Measurements from ENCODE around the gene OSBPL2.
A peak's percentile ranks its signal among the peaks of the same experiment; 100 is the strongest.

The OSBPL2 gene

GRCh38 chr20:62328684-62329388 lies 90.5 kb downstream of the OSBPL2 start:
- H3K27ac ChIP-seq: no peak overlapping the region
- H3K4me3 ChIP-seq: no peak overlapping the region

- H3K4me3 ChIP-seq: no peak overlapping the region
- no peak overlapping the region for H3K27ac ChIP-seq
These were observed 91.4 kb downstream of the OSBPL2 start for GRCh38 chr20:62329389-62330377.

- Histone ChIP-seq H3K27ac (no peak overlapping the region), H3K4me3 (no peak overlapping the region)
These were observed 92.4 kb downstream of the OSBPL2 start for GRCh38 chr20:62330576-62331317.

DNA sequence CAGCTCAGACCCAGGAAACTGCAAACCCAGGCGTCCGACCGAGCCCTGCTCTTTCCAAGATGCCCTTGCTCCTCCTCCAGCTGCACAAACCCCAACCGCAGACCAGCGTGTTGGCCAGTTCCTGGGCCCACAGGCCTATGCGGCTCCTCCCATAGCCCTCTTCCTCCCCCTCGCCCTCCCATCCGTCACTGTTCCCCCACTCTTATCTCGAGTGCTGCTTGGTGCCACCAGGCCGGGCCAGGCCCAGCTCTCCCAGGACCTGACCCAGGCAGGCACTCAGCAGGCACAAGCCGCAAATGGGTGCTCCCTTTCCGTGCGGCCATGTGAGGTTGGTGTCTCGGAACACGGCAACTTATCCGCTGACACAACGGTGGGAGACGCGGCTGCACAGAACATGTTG lies 93.0 kb downstream of the OSBPL2 start:
- Histone ChIP-seq H3K27ac (no peak overlapping the region), H3K4me3 (no peak overlapping the region)

DNA sequence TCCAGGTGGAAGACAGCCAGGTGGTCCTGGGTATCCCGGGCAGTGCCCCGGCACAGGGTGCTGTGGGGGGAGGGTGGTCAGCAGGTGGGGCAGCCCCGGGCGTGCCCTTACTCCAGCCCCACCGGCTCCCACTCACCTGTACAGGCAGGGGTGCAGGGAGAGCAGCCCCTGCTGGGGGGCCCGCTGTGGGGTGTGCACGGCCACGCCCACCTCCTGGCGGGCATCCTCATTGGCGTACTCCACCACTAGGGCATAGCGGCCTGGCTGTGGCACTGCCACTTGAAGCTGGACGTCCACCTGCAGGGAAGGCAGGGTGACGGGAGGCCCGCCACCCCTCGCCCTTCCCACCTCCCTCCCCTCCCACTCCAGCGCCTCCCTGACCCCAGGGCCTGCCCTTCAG lies 94.1 kb downstream of the OSBPL2 start:
- Histone ChIP-seq H3K27ac (no peak overlapping the region), H3K4me3 (no peak overlapping the region)

DNA sequence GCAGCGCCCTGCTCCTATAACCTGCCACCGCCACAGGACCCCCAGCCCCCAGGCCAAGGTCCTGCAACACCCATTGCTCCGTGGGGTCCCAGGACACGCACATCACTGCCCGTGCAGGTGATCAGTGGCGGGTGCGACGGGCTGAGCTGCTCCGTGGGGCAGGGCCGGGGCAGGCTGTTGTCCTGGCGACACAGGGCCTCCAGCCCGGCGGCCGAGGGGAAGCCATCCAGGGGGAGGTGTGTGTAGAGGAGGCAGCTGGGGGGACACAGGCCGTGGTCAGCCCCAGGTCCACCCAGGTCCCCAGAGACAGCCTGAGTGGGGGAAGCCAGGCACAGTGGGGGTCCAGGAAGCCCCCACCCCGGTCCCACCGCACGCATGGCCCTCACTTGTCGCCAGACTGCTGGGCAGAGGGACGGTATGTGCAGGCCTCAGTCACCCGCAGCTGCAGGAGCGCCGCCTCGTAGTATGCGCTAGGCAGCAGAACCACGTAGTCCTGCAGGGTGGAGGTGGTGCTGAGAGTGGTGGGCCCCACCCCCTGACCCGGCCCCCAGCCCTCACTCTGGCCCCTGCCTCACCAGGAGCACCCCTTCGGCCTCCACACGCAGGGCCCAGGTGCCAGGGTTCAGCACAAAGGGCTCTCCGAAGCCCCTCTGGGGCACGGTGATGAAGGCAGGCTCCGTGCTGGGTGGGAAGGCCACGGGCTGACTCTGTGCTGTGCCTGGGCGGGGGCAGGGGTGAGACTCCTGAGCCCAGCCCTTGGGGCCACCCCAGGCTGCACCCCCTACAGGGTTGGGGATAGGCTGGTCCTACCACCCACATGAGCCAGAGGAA lies 94.9 kb downstream of the OSBPL2 start:
- H3K4me3 ChIP-seq: no peak overlapping the region
- no peak overlapping the region for H3K27ac ChIP-seq

GRCh38 chr20:62333820-62334595 lies 95.7 kb downstream of the OSBPL2 start:
- no peak overlapping the region for H3K27ac ChIP-seq
- no peak overlapping the region for H3K4me3 ChIP-seq

DNA sequence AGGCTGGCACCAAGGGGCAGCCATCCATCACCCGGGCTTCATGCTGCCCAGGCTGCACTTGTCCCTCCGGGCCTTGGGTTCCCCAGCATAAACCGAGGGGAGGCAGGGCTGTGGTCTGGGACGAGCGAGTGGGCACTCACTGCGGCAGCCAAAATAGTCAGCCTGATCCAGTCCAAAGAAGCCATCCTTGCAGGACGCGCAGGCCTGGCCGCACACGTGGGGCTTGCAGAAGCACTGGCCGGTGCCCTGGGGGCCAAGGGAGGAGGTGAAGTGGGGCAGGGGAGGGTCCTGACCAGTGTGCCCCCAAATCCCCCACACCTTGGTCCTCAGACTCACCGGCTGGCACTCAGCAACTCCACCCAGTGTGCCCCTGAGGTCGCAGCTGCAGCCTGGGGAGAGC lies 96.6 kb downstream of the OSBPL2 start:
- H3K27ac ChIP-seq: no peak overlapping the region
- H3K4me3 ChIP-seq: no peak overlapping the region

GRCh38 chr20:62335532-62335931 lies 97.2 kb downstream of the OSBPL2 start:
- Histone ChIP-seq H3K27ac (no peak overlapping the region), H3K4me3 (no peak overlapping the region)

GRCh38 chr20:62336329-62336728 lies 98.0 kb downstream of the OSBPL2 start:
- Histone ChIP-seq H3K4me3 (no peak overlapping the region), H3K27ac (peak overlapping the region in 1 of 21 experiments; percentile 24)

- Histone ChIP-seq H3K27ac (peak overlapping the region in 1 of 21 experiments; percentile 24), H3K4me3 (no peak overlapping the region)
These were observed 98.6 kb downstream of the OSBPL2 start for GRCh38 chr20:62336775-62337557.

GRCh38 chr20:62337558-62338293 lies 99.4 kb downstream of the OSBPL2 start:
- Histone ChIP-seq H3K4me3 (no peak overlapping the region), H3K27ac (peak overlapping the region in 1 of 21 experiments; percentile 52)

DNA sequence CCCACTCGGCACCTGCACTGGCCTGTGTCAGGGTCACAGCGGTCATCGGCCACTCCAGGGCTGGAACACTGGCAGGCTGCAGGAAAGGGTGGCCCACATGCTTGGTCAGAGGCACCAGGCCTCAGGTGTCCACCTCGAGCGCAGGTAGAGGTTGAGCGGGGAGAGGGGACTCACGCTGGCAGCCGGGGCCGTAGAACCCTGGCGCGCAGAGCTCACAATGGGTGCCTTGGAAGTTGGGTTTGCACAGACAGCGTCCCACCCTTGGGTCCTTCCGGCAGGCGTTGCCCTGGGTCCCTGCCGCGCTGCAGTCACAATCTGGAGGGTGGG lies 99.9 kb downstream of the OSBPL2 start:
- peak overlapping the region in 1 of 21 experiments; percentile 52 for H3K27ac ChIP-seq
- H3K4me3 ChIP-seq: no peak overlapping the region

DNA sequence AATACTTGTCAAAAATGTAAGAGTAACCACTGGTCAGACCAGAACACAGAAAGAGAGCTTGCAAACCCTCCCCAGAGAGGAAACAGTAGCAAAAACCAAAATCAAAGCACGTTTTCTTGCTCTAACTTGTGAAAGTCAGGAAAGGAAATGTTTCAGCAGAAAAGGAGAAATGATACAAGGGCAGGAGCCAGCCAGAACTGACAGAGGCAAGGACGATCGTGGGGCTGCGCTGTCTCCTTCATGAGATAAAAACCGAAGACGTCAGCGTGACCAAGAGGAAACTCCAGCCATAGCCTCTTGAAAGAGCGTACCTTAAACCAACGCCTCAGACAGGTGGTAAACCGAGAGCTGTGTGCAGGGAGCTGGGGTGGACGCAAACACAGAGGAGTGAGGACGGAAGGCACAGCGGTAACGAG lies 101.3 kb downstream of the OSBPL2 start:
- Histone ChIP-seq H3K27ac (peak overlapping the region in 1 of 21 experiments; percentile 10), H3K4me3 (no peak overlapping the region)

- H3K27ac ChIP-seq: no peak overlapping the region
These were observed 104.6 kb downstream of the OSBPL2 start for GRCh38 chr20:62342910-62343309.

GRCh38 chr20:62344092-62344491 lies 105.8 kb downstream of the OSBPL2 start:
- Histone ChIP-seq H3K4me3 (no peak overlapping the region), H3K27ac (no peak overlapping the region)

More at GRCh38 chr20:62342910-62343309, 104.6 kb downstream of the OSBPL2 start:
- no peak overlapping the region for H3K4me3 ChIP-seq

GRCh38 chr20:62344782-62345181 lies 106.5 kb downstream of the OSBPL2 start:
- Histone ChIP-seq H3K4me3 (no peak overlapping the region), H3K27ac (no peak overlapping the region)
